NB4 (cell line): ENCODE measurements around the gene RTKN2.

Experiments
- DNase-seq: peaks from one replicate; pipeline ENCODE4 v3.0.0; 2010; ENCODE audit warnings: low read depth
- H3K4me3 ChIP-seq: one replicate; pipeline ENCODE4 v1.5.1; 2011; ENCODE audit warnings: mild to moderate bottlenecking, low read depth, low read length, moderate library complexity
- CTCF ChIP-seq: IDR thresholded peaks from one replicate; pipeline ENCODE4 v1.5.1; 2012; ENCODE audit warnings: low read depth, low read length
- MAX ChIP-seq: IDR thresholded peaks from 2 replicates; pipeline ENCODE4 v1.6.1; 2011; ENCODE audit warnings: low read depth, low read length
- MYC ChIP-seq: IDR thresholded peaks from 2 replicates; pipeline ENCODE4 v1.6.1; 2011; ENCODE audit warnings: low read depth, low read length
- POLR2A ChIP-seq: IDR thresholded peaks from 2 replicates; pipeline ENCODE4 v1.6.1; 2011; ENCODE audit warnings: mild to moderate bottlenecking; ENCODE audit not compliant: insufficient read length; ENCODE audit errors: extremely low read depth

Gene RTKN2

GRCh38 chr10:62157601-62158000 lies 111.0 kb downstream of the RTKN2 start:
- H3K4me3 ChIP-seq, result no peak overlapping the region
- no peak for DNase-seq
- no peak for TF ChIP-seq POLR2A
- TF ChIP-seq MYC, result no peak
- no peak for TF ChIP-seq MAX
- TF ChIP-seq CTCF, result no peak

- no peak overlapping the region for H3K4me3 ChIP-seq
- TF ChIP-seq POLR2A, result no peak
- no peak for TF ChIP-seq MAX
- TF ChIP-seq CTCF, result no peak
- no peak for TF ChIP-seq MYC
These were observed 113.5 kb downstream of the RTKN2 start for GRCh38 chr10:62155054-62155680.

GRCh38 chr10:62154231-62154630 lies 114.4 kb downstream of the RTKN2 start:
- DNase-seq, result no peak
- TF ChIP-seq POLR2A, result no peak
- no peak for TF ChIP-seq MAX
- TF ChIP-seq MYC, result no peak
- no peak for TF ChIP-seq CTCF
- no peak overlapping the region for H3K4me3 ChIP-seq

More at GRCh38 chr10:62155054-62155680, 113.5 kb downstream of the RTKN2 start:
- no peak for DNase-seq

GRCh38 chr10:62153191-62153590 lies 115.5 kb downstream of the RTKN2 start:
- no peak overlapping the region for H3K4me3 ChIP-seq
- DNase-seq, result no peak
- no peak for TF ChIP-seq MAX
- TF ChIP-seq MYC, result no peak
- no peak for TF ChIP-seq CTCF
- no peak for TF ChIP-seq POLR2A

- TF ChIP-seq CTCF, result no peak
- no peak for TF ChIP-seq POLR2A
- TF ChIP-seq MAX, result no peak
- no peak for TF ChIP-seq MYC
- DNase-seq, result no peak
- H3K4me3 ChIP-seq, result no peak overlapping the region
These were observed 119.0 kb downstream of the RTKN2 start for GRCh38 chr10:62149621-62150020.

- TF ChIP-seq POLR2A (no peak), MAX (no peak), MYC (no peak), CTCF (no peak)
These were observed 120.5 kb downstream of the RTKN2 start for GRCh38 chr10:62148155-62148554.

More at GRCh38 chr10:62148155-62148554, 120.5 kb downstream of the RTKN2 start:
- no peak overlapping the region for H3K4me3 ChIP-seq
- DNase-seq, result no peak
